CD4-positive, alpha-beta T cell treated with Interleukin-4 for 1 hour (primary cell): ENCODE data around the gene ZCWPW1.

Experiments
- DNase-seq, 2 donors: peaks; one replicate each; pipeline ENCODE4 v3.0.0-alpha.2; 2020 to 2022

The ZCWPW1 gene

GRCh38 chr7:100351657-100352058 is 76.8 kb downstream of the ZCWPW1 start:
- DNase-seq, result no peak
